A172 (cell line): ENCODE data around the gene AKR1C3. TPM values are rescaled to one million over a fixed set of nuclear protein-coding genes. Genes with fewer than 3 reads are reported as not detected.
"Not testable (repeated sequence)": the region's sequence is repeated elsewhere in the genome, so short reads cannot be mapped to it uniquely, and the experiment has no call there.

Experiments
- DNase-seq: peaks from one replicate; pipeline ENCODE4 v3.0.0-alpha.2; 2015; ENCODE audit warnings: low spot score
- total RNA-seq: library from RNA; depleted of rRNA; stranded (reverse); fragments of >200 nt; shearing (Covaris generic); gene quantifications from 2 replicates; pipeline ENCODE4 v1.2.3, GENCODE V29; 2014; rRNA removed

AKR1C3 gene
- total RNA-seq, 1 experiment from 2014 or later, result 120 TPM

GRCh38 chr10:5136468-5137087 is 42.4 kb downstream of the AKR1C3 start:
- DNase-seq, result no peak

- not testable (repeated sequence) for DNase-seq
Observed at GRCh38 chr10:5137699-5138098, 43.5 kb downstream of the AKR1C3 start.

GRCh38 chr10:5142199-5142598 is 48.0 kb downstream of the AKR1C3 start:
- DNase-seq, result no peak

- DNase-seq, result no peak
Observed at GRCh38 chr10:5143137-5143536, 48.9 kb downstream of the AKR1C3 start.

GRCh38 chr10:5146920-5147254 is 52.7 kb downstream of the AKR1C3 start:
- no peak for DNase-seq

- DNase-seq, result no peak
Observed at GRCh38 chr10:5147255-5147980, 53.2 kb downstream of the AKR1C3 start.

- no peak for DNase-seq
Observed at GRCh38 chr10:5147981-5148677, 53.9 kb downstream of the AKR1C3 start.

- no peak for DNase-seq
Observed at GRCh38 chr10:5148678-5149032, 54.4 kb downstream of the AKR1C3 start.

GRCh38 chr10:5151076-5151475 is 56.9 kb downstream of the AKR1C3 start:
- DNase-seq, result no peak

- DNase-seq, result no peak
Observed at GRCh38 chr10:5155951-5156350, 61.7 kb downstream of the AKR1C3 start.

Other genes with a start within 250 kb of the AKR1C3 start
- 28.1 and 68.3 TPM in 2 replicates for gene AKR1C1, start 131.0 kb upstream of the AKR1C3 start, total RNA-seq
- 50.4 and 186 TPM in 2 replicates for gene AKR1C2, start 90.6 kb upstream of the AKR1C3 start, total RNA-seq
- not detected in 2 replicates for gene AKR1C8, start 90.7 kb downstream of the AKR1C3 start, total RNA-seq
- not detected in 2 replicates for gene AKR1C4, start 102.4 kb downstream of the AKR1C3 start, total RNA-seq